ENCODE measurements around the gene PFKP. TPM values are rescaled to one million over a fixed set of nuclear protein-coding genes. Genes with fewer than 3 reads are reported as not detected.

The PFKP gene
- total RNA-seq, 2 donors from 2014 or later: 55.2 to 119 TPM

GRCh38 chr10:3173171-3173878, 106.0 kb downstream of the PFKP start:
- Histone ChIP-seq H3K36me3 (peaks cover 19% of the 10 kb centered on the region), H3K4me3 (peak overlapping the region; percentile 30 to 81), H3K27ac (peak overlapping the region in 1 of 2 donors; percentile 28), H3K9me3 (no peaks in the 10 kb centered on the region), H3K27me3 (no peaks in the 10 kb centered on the region), H3K4me1 (peaks cover 0 to 15% of the 10 kb centered on the region in 2 donors)
- no peak for TF ChIP-seq CTCF (IDR thresholded peaks at IDR 0.05)
- DNase-seq (ENCODE audit: low spot score): no peak

GRCh38 chr10:3178042-3178441, 110.7 kb downstream of the PFKP start:
- Histone ChIP-seq H3K4me3 (no peak overlapping the region), H3K27me3 (no peaks in the 10 kb centered on the region), H3K4me1 (peaks cover 0 to 6% of the 10 kb centered on the region in 2 donors), H3K27ac (no peak overlapping the region), H3K9me3 (no peaks in the 10 kb centered on the region), H3K36me3 (no peaks in the 10 kb centered on the region)
- no peak for TF ChIP-seq CTCF (IDR thresholded peaks at IDR 0.05)
- DNase-seq (ENCODE audit: low spot score): no peak

GRCh38 chr10:3179174-3179573, 111.8 kb downstream of the PFKP start:
- Histone ChIP-seq H3K9me3 (no peaks in the 10 kb centered on the region), H3K4me3 (no peak overlapping the region), H3K4me1 (no peaks in the 10 kb centered on the region), H3K27ac (no peak overlapping the region), H3K36me3 (no peaks in the 10 kb centered on the region), H3K27me3 (no peaks in the 10 kb centered on the region)
- TF ChIP-seq CTCF (IDR thresholded peaks at IDR 0.05): no peak
- no peak for DNase-seq (ENCODE audit: low spot score)

- Histone ChIP-seq H3K9me3 (no peaks in the 10 kb centered on the region), H3K27ac (no peak overlapping the region), H3K4me3 (no peak overlapping the region), H3K4me1 (no peaks in the 10 kb centered on the region), H3K27me3 (no peaks in the 10 kb centered on the region), H3K36me3 (no peaks in the 10 kb centered on the region)
- no peak for DNase-seq (ENCODE audit: low spot score)
- no peak for TF ChIP-seq CTCF (IDR thresholded peaks at IDR 0.05)
Measured at GRCh38 chr10:3180355-3181025, 113.1 kb downstream of the PFKP start.

GRCh38 chr10:3185386-3185785, 118.0 kb downstream of the PFKP start:
- TF ChIP-seq CTCF (IDR thresholded peaks at IDR 0.05): no peak
- DNase-seq (ENCODE audit: low spot score): no peak
- no peaks in the 10 kb centered on the region for H3K9me3 ChIP-seq
- H3K4me1 ChIP-seq: no peaks in the 10 kb centered on the region
- H3K27ac ChIP-seq: no peak overlapping the region
- H3K27me3 ChIP-seq: no peaks in the 10 kb centered on the region
- no peaks in the 10 kb centered on the region for H3K36me3 ChIP-seq
- H3K4me3 ChIP-seq: no peak overlapping the region

Measured in right atrium auricular region (tissue), 2 donors.